HG02610 (cell line): Measurements from ENCODE around the gene PTAFR.
A peak's percentile ranks its signal among the peaks of the same experiment; 100 is the strongest.

Source experiments
- ATAC-seq: cut with Tn5 transposase; IDR thresholded peaks from one replicate; pipeline ENCODE4 v1.9.1; 2021; ENCODE audit warnings: mild to moderate bottlenecking, moderate library complexity; ENCODE audit not compliant: unreplicated experiment

PTAFR gene

DNA sequence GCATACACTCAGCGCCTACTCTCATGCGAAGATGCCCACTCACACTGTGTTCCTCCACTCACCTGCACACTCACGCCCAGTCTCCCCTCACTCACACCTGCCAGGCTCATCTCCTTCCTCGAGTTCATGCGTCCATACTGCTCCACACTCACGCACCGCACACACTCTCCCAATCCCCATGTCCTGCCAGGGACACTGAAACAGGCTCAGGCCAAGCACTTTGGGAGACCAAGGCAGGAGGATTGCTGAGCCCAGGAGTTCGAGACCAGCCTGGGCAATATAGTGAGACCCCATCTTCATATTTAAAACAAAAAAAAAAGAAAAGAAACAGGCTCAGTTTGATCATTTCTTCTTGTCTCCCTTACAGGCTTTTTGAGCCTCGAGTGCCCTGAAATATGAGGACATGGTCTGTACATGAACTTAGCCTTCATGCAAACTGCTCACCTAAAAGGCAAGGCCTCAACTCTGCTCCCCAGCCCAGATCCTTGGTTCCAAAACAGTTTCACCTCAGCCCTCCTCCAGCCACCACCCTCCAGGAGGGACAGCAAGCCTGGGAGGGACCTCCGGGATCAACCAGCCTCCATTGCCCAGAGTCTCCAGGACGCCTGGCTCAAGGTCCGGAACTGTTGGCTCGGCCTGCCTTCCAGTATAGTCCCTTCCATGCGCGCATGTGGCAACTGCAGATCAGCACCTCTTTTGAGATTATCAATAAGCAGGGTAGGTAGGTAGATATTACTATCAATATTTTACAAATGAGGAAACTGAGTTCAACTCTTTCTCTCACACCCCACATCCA, 2.4 kb upstream of the PTAFR start:
- no peak for ATAC-seq

DNA sequence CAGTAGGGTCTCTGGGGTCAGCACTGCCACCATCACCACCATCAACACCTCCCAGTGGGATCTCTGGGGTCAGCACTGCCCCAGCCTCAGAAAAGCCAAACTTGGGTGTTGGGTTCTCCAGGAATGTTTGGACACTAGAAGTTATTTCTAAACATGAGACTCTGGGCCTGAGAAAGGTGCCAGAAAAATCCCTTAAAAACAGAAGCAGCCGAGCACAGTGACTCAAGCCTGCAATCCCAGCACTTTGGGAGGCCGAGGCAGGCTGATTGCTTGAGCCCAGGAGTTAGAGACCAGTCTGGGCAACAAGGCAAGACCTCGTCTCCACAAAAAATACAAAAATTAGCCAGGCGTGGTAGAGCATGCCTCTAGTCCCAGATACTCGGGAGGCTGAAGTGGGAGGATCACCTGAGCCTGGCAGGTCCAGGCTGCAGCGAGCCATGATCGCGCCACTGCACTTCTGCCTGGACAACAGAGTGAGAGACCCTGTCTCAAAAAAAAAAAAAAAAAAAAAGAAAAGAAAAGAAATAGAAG, 470 bp downstream of the PTAFR start:
- ATAC-seq = no peak

DNA sequence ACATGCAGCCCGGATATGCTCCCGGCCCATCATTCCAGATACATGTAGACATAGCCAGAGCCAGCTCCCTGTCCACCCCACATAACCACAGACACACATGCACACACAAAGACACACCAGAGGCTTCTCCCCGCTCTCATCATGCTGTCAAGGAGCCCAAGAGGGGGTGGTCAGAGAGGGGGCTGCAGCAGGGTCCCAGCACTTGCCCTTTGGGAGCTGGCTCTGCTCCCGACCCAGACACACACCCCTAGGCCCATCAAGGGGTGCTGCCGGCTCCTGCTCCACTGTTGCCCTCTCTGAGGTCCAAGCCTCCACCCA, 2.6 kb downstream of the PTAFR start:
- no peak for ATAC-seq

DNA sequence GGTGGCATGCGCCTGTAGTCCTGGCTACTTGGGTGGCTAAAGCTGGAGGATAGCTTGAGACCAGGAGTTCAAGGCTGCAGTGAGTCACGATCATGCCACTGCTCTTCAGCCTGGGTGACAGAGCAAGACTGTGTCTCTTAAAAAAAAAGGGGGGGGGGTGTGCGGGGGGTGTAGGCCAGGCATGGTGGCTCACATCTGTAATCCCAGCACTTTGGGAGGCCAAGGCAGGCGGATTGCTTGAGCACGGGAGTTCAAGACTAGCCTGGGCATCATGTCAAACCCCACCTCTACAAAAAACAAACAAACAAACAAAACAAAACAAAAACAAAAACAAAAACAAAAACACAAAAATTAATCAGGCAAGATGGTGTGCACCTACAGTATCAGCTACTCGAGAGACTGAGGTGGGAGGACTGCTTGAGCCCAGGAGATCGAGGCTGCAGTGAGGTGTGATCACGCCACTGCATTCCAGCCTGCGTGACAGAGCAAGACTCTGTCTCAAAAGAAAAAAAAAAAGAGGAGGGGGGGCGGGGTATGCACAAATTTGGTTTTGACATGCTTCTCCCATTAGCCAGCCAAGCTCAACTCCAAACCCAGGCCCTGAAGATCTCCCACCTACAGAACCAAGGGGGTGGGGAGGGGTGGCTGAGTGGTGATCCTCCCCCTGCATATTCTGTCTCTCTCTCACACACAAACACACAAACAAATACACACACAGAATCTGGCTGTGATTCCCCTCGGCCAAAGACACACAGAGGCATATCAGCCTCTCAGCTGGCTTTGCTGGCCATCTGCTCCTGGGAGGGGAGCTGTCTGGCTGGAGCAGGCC, 3.1 kb downstream of the PTAFR start:
- no peak for ATAC-seq

DNA sequence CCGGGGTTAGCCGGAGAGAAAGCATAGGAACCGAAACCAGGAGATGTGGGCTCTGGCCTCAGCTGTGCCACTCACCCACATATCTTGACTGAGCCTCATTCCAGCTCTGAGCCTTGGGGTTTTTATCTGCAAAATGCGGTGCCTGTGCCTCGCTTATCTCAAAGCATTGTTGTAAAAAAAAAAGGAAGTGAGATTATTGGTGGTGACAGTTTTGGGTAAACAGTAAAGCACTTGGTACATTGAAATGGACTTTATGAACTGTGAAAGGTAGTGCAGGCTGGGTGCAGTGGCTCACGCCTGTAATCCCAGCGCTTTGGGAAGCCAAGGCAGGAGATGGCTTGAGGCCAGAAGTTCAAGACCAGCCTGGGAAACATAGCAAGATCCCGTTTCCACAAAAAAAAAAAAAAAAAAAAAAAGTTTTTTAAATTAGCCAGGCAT, 3.8 kb downstream of the PTAFR start:
- ATAC-seq = peak; percentile 53

DNA sequence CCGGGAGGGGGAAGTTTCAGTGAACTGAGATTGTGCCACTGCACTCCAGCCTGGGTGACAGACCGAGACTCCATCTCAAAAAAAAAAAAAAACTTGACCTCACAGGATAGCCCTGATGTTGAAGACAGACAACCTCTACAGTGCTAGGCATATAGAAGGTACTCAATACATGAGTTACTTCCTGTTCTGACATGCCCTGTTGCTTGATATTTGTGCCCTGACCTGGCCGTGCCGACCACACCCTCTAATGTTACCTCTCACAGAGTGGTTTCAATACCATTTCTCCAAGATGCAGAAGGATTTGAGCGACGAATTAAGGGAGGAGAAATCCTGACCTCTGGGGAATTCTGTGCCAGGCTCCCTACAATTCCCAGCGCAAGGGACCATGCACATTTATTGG, 5.2 kb downstream of the PTAFR start:
- ATAC-seq = no peak

DNA sequence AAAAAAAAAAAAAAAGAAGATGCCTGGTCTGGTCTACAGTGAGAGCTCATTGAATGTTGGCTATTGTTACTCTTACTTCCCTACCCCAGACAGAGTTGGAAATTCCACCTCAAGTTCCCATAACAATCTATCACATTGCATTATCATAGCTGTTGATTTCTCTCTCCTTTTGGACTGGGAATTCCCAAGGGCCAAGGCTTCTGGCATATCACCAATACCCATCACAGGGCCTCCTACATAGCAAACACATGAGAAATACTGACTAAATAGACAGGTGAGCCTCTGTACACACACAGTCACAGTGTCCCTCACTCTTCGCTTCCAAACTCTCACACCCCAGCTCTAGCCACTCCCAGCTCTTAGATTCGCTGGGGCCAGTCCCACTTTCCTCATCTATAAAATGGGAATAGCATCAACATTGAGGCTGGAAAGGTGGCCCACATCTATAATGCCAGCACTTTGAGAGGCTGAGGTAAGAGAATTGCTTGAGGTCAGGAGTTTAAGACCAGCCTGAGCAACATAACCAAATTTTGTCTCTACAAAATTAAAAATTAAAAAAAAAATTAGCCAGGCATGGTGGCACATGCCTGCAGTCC, 6.4 kb downstream of the PTAFR start:
- ATAC-seq = no peak

DNA sequence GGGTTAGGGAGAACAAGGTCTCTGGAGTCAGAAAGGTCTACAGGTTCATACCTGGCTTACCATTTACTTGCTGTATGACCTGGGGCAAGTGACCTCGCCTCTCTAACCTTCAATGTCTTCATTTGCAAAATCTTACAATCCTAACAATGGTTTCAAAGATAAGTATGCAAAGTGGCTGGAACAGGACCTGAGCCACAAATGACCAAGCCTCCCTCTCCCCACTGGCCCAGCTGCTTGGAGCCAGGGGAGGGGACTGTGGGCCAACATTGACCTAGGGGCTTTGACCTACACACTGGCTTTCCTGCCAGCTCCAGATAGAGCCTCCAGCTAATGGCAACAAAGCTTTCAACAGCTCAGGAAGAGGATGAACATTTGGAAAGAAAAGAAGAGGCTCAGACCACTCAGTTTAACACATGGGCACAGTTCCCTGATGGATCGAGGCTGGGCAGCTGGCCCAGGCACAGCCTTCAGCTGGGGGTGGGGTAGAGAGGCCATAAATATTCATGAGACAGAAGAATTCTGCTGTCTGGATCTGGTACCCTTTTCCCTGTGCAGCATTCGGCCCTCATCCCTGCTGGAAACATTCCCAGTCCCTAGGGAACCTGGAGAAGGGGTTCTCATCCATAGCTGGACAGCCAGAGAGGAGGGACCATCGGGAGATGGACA, 12.9 kb downstream of the PTAFR start:
- ATAC-seq = no peak

DNA sequence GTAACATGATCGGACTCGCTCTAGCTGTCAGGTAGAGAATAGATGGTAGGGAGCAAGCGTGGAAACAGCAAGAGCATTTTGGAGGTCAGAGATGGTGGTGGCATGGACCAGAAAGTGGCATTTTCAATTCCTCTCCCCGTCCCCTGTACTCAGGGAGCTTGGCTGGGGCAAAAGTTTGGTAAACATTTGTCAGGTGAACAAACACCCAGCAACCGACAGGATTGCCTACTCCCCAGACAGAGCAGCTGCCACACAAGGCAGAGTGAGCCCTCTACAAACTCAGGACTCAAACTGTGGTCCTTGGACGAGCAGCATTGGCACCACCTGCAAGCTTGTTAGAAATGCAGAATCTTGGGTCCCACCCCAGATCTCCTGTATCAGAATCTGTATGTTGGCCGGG, 14.3 kb downstream of the PTAFR start:
- no peak for ATAC-seq

DNA sequence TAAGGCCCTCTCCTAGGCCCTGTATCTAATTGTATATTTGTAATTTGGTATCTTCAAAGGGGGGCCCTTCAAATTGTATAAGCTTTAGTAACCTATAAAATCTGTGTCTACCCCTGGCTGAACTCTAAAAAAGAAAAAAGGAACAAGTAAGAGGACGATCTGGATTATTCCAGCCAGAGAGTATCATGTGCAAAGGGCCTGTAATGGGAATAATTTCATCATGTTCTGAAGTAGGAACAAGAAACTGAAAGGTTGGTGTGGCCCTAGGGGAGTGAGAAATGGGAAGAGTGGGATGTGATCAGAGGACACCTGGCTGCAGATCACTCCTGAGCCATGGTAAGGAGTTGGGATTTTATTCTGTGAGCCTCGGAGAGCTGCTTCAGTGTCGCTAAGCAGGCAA, 14.7 kb downstream of the PTAFR start:
- ATAC-seq = no peak

DNA sequence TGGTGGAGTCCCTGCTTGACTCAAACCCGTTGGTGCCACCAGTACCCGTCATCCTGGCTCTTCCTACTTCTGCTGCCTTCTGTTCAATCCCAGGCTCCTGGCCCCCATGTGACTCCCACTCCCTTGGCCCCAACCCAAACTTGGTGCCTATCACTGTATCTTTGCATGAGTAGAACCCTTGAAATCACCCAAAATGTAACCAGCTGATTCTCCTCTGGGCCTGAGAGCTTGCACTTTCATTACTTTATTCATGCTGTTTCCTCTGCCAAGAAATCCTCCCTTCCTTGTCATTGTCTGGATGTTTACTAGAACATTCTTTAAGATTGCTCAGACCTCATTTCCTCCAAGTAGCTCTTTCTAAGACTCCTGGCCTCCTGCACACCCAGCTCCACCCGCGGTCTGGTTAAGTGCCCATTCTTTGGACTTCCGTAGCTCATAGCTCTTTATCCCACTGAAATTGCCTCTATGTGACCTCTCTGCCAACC, 15.7 kb downstream of the PTAFR start:
- ATAC-seq = no peak

DNA sequence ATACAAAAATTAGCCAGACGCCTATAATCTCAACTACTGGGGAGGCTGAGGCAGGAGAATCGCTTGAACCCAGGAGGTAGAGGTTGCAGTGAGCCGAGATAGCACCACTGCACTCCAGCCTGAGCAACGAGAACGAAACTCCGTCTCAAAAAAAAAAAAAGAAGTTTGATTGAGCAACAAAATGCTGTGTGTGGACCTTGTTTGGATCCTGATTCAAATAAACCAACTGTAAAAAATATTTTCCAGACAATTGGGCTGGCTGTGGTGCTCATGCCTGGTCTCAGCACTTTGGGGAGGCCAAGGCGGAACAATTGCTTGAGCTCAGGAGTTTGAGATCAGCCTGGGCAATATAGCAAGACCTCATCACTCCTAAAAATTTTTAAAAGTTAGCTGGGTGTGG, 16.8 kb downstream of the PTAFR start:
- no peak for ATAC-seq

DNA sequence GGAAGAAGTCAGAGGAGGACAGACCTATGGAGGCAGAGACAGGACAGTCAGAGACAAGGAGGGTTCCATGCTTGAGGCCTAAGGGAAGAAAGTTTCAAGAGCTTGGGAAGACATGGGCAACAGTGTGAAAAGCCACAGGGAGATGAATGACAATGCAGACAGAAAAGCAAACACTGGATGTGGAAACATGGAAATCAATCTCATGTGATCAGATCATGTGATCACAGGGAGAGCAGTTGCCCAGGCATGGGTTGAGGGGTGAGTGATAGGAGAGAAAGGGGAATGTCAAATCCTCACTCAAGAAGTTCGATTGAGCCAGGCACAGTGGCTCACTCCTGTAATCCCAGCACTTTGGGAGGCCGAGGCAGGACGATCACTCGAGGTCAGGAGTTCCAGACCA, 17.2 kb downstream of the PTAFR start:
- ATAC-seq = no peak

DNA sequence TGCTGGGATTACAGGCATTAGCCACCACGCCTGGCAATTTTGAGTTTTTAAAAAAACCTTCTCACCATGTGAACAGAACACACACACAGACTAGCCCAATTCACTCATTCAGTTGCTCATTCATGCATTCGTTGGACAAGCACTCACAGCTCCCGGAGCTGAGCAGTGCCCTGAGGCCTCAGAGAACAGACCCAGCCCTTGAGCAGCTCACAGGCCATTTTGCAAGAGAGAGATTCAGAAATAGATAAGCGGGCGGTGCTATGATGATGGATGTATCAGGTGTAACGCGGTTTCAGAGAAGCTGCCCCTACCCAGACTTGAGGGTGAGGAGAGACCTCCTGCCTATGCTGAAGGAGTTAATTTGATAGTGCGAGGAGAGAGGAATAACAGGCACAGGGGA, 18.6 kb downstream of the PTAFR start:
- no peak for ATAC-seq

DNA sequence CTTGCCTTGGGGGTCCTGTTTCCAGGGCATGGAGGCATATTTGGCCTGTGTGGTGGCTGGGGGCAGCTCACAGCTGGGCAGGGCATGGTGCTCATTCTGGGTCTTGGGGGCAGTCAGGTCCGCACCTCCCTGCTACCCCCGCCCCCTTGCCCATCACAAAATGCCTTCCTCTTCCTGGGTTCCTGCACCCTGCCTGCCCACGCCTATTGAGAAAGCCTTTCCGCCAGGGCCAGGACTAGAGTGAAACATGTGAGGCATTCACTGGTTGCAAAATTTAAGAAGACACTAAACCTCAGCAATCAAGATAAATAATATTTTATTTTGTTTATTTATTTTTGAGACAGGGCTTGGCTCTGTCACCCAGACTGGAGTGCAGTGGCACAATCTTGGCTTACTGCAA, 19.7 kb downstream of the PTAFR start:
- ATAC-seq = no peak

DNA sequence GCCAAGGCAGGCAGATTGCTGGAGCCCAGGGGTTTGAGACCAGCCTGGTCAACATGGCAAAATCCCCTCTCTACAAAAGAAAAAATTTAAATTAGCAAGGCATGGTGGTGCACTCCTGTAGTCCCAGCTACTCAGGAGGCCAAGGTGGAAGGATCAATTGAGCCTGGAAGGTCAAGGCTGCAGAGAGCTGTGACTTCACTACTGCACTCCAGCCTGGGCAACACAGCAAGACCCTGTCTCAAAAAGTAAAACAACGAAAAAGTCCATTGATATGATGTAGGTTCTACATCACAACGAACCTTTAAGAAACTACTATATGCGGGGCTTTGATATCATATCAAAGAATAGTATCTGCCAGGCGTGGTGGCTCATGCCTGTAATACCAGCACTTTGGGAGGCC, 20.9 kb downstream of the PTAFR start:
- ATAC-seq = no peak

DNA sequence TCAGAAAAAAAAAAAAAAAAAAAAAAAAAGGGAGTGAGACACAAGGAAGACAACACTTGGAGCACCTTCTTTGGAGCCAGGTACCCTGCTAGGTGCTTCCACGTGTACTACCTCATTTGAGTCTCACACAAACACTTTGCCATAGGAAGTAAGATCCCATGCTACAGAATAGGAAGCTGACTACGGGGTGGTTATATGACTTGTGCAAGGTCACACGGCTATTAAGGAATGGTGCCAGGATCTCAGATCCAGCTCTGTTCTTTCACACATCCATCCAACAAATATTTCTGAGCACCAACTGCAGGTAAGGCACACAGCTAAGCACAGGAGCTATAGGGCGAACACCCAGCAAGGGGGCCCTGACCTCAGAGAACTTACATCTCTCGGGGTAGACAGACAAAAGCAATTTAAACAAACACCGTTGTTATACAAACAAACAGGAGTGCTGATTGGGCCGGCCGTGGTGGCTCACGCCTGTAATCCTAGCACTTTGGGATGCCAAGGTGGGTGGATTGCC, 22.4 kb downstream of the PTAFR start:
- no peak for ATAC-seq

DNA sequence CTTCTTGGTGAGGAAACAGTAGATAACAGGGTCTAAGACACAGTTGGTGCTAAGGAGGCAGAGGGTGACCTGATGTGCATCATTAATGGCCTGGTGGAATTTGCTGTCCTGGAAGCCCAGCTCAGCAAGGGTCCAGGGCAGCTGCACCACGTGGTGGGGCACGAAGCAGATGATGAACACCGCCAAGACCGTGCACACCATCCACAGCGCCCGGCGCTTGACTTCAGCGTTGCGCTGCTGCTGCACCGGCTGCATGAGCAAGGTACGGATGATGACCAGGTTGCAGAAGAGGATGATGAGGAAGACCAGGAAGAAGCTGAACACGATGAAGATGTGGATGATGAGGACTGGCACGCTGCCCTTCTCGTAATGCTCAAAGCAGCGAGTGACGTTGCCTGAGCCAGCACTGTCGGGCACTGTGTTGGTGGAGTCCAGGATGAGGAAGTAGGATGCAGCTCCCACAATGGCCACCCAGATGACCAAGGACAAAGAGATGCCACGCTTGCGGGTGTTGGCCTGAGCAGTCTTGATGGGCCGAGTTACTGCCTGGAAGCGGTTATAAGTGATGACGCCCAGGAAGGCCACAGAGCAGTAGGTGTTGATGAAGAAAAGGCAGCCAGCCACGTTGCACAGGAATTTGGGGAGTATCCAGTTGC, 26.2 kb downstream of the PTAFR start:
- no peak for ATAC-seq

DNA sequence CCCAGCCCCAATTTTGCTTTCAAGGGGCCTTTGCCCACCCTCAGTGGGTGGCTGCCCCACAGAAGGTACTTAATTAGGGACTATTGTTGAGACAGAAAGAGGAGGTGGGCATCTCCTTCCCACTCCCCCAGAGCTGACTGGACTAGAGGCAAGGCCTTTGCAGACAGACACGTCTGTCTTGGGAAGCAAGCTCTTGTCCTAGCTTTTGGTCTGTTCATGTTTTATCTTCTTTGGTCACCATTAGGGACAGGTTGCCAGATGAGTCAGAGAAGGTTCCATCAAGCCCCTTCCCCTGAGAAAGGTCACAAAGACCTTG, 27.7 kb downstream of the PTAFR start:
- ATAC-seq = no peak

DNA sequence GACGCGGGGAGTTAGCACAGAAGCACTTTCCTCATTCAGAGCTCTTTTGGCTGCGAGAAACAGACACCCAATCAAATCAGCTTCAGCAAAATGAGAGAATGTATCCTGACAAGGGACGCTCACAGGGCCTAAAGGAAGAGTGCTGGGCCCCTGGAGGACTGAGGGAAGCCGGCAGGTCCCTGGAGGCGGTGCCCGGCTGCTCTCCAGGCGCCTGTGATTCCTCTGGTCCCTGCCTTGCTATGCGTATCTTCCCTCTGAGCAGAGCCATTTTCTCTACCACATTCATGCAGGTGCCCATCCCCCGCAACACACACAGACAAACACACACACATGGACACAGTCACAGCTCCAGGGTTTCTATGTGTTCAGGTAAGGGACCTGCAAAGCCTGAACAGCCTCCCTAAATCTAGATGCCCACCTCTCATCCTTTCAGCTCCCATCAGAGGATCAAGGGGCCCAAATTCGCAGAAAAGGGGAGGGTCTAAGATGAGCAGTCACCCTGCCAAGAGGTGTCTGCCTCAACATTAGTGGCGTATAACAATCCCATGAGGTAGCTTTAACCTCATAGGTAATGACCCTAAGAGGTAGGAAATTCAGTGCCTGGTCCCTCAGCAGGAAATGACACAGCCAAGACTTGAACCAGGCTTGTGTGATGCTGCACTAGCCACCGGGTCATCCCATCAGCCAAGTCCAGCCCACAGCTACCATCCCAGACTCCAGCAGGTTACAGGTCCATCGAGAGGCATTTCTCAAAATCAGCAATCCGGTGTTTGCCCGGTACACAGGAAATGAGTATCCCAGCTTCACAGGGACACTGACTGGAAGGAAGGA, 29.0 kb downstream of the PTAFR start:
- ATAC-seq = no peak
